ENCODE results near the gene AIF1L.
"Not testable (repeated sequence)": the region's sequence is repeated elsewhere in the genome, so short reads cannot be mapped to it uniquely, and the experiment has no call there.

AIF1L gene

GRCh38 chr9:131125288-131126058, 29.1 kb downstream of the AIF1L start, which contains the start of gene NUP214:
NUP214 (plus strand) TSS chr9:131125586; CDS start chr9:131125705, 119 bp downstream.
- peak; percentile 100 for DNase-seq

DNA sequence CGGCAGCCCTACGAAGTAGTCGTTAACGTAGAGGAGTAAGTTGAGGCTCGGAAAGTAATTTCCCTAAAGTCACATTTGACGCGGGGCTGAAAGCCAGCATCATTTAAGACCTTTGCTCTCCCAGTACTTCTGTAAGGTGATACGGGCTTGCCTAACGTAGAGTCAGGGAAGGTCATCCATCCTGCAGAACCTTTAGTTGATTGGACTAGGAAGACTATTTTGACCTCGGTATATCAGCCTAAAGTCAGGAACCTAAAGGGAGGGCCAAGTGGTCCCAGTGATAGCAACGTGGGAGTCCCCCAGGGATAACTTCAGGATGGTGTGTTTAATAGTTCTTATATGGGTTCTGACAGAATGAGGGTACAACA, 29.7 kb downstream of the AIF1L start:
- DNase-seq = no peak

- DNase-seq = no peak
These were observed 32.9 kb downstream of the AIF1L start for GRCh38 chr9:131129183-131129582.

DNA sequence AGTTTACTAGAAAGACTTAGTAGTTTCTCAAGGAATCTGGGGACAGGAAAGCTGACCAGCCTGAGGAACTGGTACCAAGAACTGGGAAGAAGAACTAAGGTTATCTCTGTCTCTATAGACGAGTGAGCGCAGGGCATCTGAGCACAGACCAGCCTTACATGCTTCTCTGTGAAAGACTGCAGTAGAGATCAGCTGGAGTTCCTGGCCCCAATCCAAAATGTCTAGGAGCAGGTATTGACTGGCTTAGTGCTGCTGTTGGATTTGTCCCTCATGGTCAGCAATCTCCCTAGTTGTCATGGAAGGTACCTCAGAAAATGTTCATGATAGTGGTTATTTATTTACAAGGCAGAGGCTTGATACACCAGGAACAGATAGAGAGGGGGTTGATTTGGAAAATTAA, 42.3 kb downstream of the AIF1L start:
- no peak for DNase-seq

GRCh38 chr9:131140112-131140511, 43.8 kb downstream of the AIF1L start:
- no peak for DNase-seq

DNA sequence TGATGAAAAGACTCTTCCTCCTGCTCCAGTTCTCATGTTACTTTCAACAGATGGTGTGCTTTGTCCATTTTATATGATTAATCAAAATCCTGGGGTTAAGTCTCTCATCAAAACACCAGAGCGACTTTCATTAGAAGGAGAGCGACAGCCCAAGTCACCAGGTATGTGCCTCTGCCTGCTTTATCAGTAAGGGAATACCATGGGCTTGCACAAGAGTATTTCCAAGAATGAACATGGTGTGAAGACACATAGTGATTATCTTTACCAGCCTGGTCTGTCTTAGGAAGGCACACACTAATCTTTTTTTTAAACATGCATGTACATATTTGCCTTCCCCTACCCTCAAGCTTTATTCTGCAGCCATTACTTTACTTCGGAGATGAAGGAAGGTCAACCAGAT, 44.2 kb downstream of the AIF1L start:
- no peak for DNase-seq

- DNase-seq = no peak
These were observed 45.8 kb downstream of the AIF1L start for GRCh38 chr9:131142160-131142559.

DNA sequence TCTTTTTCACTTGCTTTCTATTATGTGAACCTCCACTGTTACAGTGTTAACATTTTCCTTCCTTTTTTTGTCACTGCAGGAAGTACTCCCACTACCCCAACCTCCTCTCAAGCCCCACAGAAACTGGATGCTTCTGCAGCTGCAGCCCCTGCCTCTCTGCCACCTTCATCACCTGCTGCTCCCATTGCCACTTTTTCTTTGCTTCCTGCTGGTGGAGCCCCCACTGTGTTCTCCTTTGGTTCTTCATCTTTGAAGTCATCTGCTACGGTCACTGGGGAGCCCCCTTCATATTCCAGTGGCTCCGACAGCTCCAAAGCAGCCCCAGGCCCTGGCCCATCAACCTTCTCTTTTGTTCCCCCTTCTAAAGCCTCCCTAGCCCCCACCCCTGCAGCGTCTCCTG, 47.9 kb downstream of the AIF1L start:
- DNase-seq = no peak

- no peak for DNase-seq
These were observed 48.9 kb downstream of the AIF1L start for GRCh38 chr9:131145245-131145644.

GRCh38 chr9:131146186-131146585, 49.9 kb downstream of the AIF1L start:
- DNase-seq = no peak

DNA sequence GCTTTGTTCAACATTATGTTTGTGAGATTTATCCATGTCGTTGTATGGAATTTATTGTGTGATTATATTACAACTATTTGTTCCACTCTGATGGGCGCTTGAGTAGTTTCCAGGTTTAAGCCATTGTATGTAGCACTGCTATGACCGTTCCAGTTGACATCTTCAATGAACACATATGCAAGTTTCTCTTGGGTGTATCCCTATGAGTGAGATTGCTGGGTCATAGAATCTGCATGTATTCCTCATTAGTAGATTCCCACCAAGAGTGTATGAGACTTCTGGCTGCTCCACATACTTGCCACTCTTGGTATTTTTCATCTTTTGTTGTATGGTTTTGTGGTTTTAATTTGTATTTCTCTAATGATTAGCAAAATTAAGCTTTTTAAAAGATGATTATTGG, 51.9 kb downstream of the AIF1L start:
- DNase-seq = no peak

DNA sequence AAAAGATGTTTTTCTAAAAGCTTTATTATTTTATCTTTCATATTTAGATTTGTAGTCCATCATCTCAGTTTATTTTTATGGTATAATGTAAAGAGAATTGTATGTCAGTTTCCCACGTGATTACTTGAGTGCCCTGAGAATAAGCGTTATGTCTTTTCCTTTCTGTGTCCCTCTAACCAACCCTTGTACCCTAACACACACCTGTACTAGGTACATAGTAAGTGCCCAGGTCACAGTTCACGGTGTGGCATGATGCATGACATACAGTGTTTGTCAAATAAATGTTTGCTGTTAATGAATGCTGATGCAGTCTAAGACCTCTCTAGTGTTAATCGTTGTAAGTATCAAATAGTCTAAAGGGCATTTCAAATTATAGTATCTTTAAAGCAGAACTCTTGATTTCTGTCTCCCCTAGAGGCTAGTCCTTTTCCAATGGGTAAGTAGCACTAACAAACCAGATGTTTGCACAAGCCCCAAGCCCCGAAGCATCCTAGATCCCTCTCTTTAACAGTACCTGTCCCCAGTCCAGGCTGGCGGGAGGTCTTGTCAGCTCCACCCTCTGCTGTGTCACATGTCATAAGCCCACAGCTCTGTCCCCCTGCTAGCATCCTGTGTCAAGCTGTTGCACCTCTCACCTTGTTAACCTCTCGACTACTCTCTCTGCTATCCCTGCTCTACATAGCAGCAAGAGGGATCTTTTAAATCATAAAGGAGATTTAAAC, 52.8 kb downstream of the AIF1L start:
- no peak for DNase-seq

DNA sequence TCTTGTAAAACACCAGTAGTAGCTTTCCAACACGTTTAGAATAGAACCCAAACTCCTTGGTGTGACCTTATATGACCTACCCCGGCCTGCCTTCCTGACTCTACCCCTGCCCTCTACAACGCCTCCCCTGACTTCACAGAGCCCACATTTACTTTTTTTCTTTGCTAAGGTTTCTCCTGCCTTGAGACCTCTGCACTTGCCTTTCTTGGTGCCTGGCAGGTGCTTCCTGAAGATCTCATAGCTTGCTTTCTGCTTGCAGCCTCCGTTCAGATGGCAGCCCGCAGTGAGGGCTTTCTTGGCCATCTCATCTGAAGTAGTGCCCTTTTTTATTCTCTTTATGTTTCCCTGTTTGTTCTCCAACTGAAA, 53.3 kb downstream of the AIF1L start:
- DNase-seq = no peak

- no peak for DNase-seq
These were observed 57.3 kb downstream of the AIF1L start for GRCh38 chr9:131153595-131153994.

- DNase-seq = not testable (repeated sequence)
These were observed 62.3 kb downstream of the AIF1L start for GRCh38 chr9:131158673-131159072.

DNA sequence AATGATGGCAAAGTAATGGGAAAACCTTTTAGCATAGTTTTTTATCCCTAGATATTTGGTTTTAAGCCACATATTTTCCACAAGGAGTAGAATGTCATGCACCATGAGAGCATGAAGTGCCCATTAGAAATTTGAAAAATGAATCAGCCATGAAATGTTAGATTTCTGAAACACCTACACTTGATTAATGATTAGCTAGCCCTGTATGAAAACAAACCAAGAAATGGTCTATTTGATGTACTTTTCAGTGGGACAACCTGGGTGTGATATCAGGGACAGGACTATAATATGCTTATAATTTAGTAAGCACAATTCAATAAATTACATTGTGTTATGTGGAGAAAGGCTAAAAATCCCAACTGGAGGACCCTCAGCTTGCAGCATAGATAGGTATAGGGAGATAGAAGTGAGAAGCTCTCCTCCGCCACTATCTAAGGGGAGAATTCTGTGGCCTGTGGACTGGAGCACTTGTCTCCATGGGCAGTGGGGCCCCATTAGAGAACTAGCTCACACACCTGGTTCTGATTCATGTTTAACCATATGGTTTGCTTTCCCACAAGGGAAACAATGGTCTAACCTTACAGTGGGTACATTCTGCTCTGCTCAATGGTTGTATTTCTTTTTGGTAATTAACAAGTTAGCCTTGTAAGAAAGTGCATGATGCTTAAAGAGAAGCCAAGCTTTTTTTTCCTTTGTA, 64.2 kb downstream of the AIF1L start:
- DNase-seq = no peak

- DNase-seq = no peak
These were observed 65.3 kb downstream of the AIF1L start for GRCh38 chr9:131161585-131161984.

DNA sequence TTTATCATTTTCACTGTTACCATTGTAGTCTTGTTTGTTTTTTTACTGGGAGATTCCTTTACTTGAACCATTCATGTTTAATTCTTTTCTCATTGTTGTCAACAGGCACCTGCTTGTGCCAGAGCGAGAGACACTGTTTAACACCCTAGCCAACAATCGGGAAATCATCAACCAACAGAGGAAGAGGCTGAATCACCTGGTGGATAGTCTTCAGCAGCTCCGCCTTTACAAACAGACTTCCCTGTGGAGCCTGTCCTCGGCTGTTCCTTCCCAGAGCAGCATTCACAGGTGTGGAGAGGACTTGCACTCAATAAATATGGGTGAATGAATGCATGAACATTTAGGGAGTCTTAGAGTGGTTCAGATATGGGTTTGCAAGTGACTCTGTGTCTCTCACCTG, 66.6 kb downstream of the AIF1L start:
- DNase-seq = no peak

- no peak for DNase-seq
These were observed 69.2 kb downstream of the AIF1L start for GRCh38 chr9:131165523-131165922.

DNA sequence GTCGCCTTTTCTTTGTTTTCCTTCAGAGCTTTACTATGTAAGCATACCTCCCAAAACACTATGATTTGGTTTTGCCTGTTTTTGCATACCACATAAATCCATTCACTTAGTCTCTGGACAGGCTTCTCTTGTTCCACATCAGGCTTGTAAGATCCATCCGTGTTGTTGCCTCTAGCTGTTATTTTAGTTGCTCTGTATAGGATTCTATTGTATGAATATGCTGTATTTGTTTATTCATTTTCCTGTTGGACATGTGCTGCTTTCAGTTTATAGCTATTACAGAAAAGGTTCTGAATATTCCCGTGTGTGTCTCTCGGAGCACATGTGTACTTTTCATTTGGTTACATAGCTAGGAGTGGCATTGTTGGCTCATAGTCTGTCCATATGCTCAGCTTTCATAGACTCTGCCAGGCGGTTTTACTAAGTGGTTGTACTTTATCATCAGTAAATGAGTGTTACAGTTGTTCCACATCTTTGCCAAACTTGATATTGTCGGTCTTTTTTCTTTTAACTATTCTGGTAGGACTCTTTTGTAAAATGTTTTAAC, 70.9 kb downstream of the AIF1L start:
- DNase-seq = no peak

- no peak for DNase-seq
These were observed 71.6 kb downstream of the AIF1L start for GRCh38 chr9:131167936-131168335.

DNA sequence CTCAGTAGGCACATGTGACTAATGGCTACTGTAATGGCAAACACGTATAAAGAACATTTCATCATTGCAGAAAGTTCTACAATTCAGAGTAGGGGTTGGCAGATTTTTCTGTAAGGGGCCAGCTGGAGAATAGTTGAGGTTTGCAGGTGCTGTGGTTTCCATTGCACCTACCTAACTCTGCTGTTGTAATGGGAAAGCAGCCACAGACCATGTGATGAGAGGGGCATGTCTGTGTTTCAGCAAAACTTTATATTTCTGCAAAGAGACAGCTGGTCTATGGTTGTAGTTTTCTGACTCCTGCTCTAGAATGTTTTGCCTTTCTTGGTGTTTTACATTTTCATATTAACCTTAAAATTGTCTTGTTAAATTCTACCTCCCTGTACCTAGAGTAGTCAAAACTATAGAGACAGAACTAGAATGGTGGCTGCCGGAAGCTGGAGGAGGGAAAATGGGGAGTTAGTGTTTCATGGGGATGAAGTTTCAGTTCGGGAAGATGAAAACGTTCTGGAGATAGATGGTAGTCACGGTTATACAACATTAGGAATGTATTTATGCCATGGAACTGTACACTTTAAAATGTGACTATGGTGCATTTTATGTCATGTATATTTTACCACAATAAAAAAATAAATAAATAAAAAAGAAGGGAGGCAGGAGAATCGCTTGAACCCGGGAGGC, 73.4 kb downstream of the AIF1L start:
- DNase-seq = no peak

Measured in activated CD4-positive, alpha-beta T cell treated with anti-CD3 and anti-CD28 coated beads for 48 hours (primary cell).